Measurements from ENCODE around the gene HMGCR.

HMGCR gene

GRCh38 chr5:75381456-75381855, 44.4 kb downstream of the HMGCR start:
- Histone ChIP-seq H3K9ac (ENCODE audit: low read depth, low read length) (no peak overlapping the region), H3K4me1 (ENCODE audit: insufficient read depth, low read length) (no peaks in the 10 kb centered on the region), H3K4me3 (ENCODE audit: low read length) (no peak overlapping the region), H3K36me3 (ENCODE audit: insufficient read depth, low read length) (peaks cover 84% of the 10 kb centered on the region), H3K9me3 (ENCODE audit: insufficient read depth, low read depth, low read length) (no peaks in the 10 kb centered on the region), H3K27ac (ENCODE audit: low read depth, low read length) (no peak overlapping the region), H3K27me3 (ENCODE audit: insufficient read depth, low read length) (no peaks in the 10 kb centered on the region)
- 95% methylated on average over 4 of the region's 4 CpGs for WGBS

- H3K36me3 ChIP-seq (ENCODE audit: insufficient read depth, low read length), result peaks cover 72% of the 10 kb centered on the region
- no peak overlapping the region for H3K27ac ChIP-seq (ENCODE audit: low read depth, low read length)
- no peaks in the 10 kb centered on the region for H3K4me1 ChIP-seq (ENCODE audit: insufficient read depth, low read length)
- H3K9ac ChIP-seq (ENCODE audit: low read depth, low read length), result no peak overlapping the region
- no peaks in the 10 kb centered on the region for H3K9me3 ChIP-seq (ENCODE audit: insufficient read depth, low read depth, low read length)
- H3K4me3 ChIP-seq (ENCODE audit: low read length), result no peak overlapping the region
- WGBS, result 100% methylated on average over 1 of the region's 1 CpG
- no peaks in the 10 kb centered on the region for H3K27me3 ChIP-seq (ENCODE audit: insufficient read depth, low read length)
Observed at GRCh38 chr5:75384218-75384617, 47.2 kb downstream of the HMGCR start.

GRCh38 chr5:75387806-75388205, 50.8 kb downstream of the HMGCR start:
- no peak overlapping the region for H3K27ac ChIP-seq (ENCODE audit: low read depth, low read length)
- H3K27me3 ChIP-seq (ENCODE audit: insufficient read depth, low read length), result no peaks in the 10 kb centered on the region
- 95% methylated on average over 6 of the region's 6 CpGs for WGBS
- no peak overlapping the region for H3K9ac ChIP-seq (ENCODE audit: low read depth, low read length)
- no peak overlapping the region for H3K4me3 ChIP-seq (ENCODE audit: low read length)
- no peaks in the 10 kb centered on the region for H3K4me1 ChIP-seq (ENCODE audit: insufficient read depth, low read length)
- no peaks in the 10 kb centered on the region for H3K9me3 ChIP-seq (ENCODE audit: insufficient read depth, low read depth, low read length)
- peaks cover 48% of the 10 kb centered on the region for H3K36me3 ChIP-seq (ENCODE audit: insufficient read depth, low read length)

GRCh38 chr5:75389430-75389829, 52.4 kb downstream of the HMGCR start:
- peaks cover 32% of the 10 kb centered on the region for H3K36me3 ChIP-seq (ENCODE audit: insufficient read depth, low read length)
- H3K4me3 ChIP-seq (ENCODE audit: low read length), result no peak overlapping the region

GRCh38 chr5:75395277-75395676, 58.3 kb downstream of the HMGCR start:
- Histone ChIP-seq H3K9me3 (ENCODE audit: insufficient read depth, low read depth, low read length) (no peaks in the 10 kb centered on the region), H3K4me1 (ENCODE audit: insufficient read depth, low read length) (peaks cover 8% of the 10 kb centered on the region; the same call in 1 of the 2 replicates), H3K27ac (ENCODE audit: low read depth, low read length) (no peak overlapping the region), H3K4me3 (ENCODE audit: low read length) (no peak overlapping the region), H3K27me3 (ENCODE audit: insufficient read depth, low read length) (no peaks in the 10 kb centered on the region), H3K9ac (ENCODE audit: low read depth, low read length) (no peak overlapping the region), H3K36me3 (ENCODE audit: insufficient read depth, low read length) (peaks cover 14% of the 10 kb centered on the region)
- WGBS, result 97% methylated on average over 3 of the region's 3 CpGs

More at GRCh38 chr5:75389430-75389829, 52.4 kb downstream of the HMGCR start:
- 88% methylated on average over 1 of the region's 2 CpGs for WGBS
- H3K9ac ChIP-seq (ENCODE audit: low read depth, low read length), result no peak overlapping the region
- no peaks in the 10 kb centered on the region for H3K27me3 ChIP-seq (ENCODE audit: insufficient read depth, low read length)
- H3K4me1 ChIP-seq (ENCODE audit: insufficient read depth, low read length), result no peaks in the 10 kb centered on the region
- H3K9me3 ChIP-seq (ENCODE audit: insufficient read depth, low read depth, low read length), result no peaks in the 10 kb centered on the region
- no peak overlapping the region for H3K27ac ChIP-seq (ENCODE audit: low read depth, low read length)

- no peaks in the 10 kb centered on the region for H3K9me3 ChIP-seq (ENCODE audit: insufficient read depth, low read depth, low read length)
- H3K4me3 ChIP-seq (ENCODE audit: low read length), result no peak overlapping the region
- H3K27me3 ChIP-seq (ENCODE audit: insufficient read depth, low read length), result peaks cover 6% of the 10 kb centered on the region
- no peak overlapping the region for H3K27ac ChIP-seq (ENCODE audit: low read depth, low read length)
- H3K4me1 ChIP-seq (ENCODE audit: insufficient read depth, low read length), result no peaks in the 10 kb centered on the region
- H3K36me3 ChIP-seq (ENCODE audit: insufficient read depth, low read length), result peaks cover 25% of the 10 kb centered on the region
- WGBS, result 76% methylated on average over 3 of the region's 3 CpGs
- H3K9ac ChIP-seq (ENCODE audit: low read depth, low read length), result no peak overlapping the region
Observed at GRCh38 chr5:75405296-75405695, 68.3 kb downstream of the HMGCR start.

Measured in HUES64 (cell line).